Ramos (cell line): ENCODE data around the gene BARX1.

Experiments
- in situ Hi-C: fragments of 300-500 bp; cut with MboI; formaldehyde crosslinking; loops from one replicate; pipeline ENCODE4 v1.14.3; 2022; ENCODE audit warnings: low sequenced_read_pairs; ENCODE audit not compliant: unreplicated experiment

BARX1 gene

GRCh38 chr9:93955111-93955980 lies at the start of gene BARX1:
Gene BARX1 (minus strand): TSS chr9:93955355. CDS start chr9:93955146, 209 bp downstream.
- in situ Hi-C loops: loop anchor here (25.0 kb wide), 1 partner anchor 793 kb away; no protein-coding TSS in a partner anchor

GRCh38 chr9:94002316-94003140 lies 47.4 kb upstream of the BARX1 start:
- in situ Hi-C loops: no loop called here

GRCh38 chr9:93996863-93997262 lies 41.7 kb upstream of the BARX1 start:
- in situ Hi-C loops: no loop called here

GRCh38 chr9:93996367-93996766 lies 41.2 kb upstream of the BARX1 start:
- in situ Hi-C loops: no loop called here

- in situ Hi-C loops: no loop called here
Measured at GRCh38 chr9:93994545-93994944, 39.4 kb upstream of the BARX1 start.

GRCh38 chr9:93994132-93994531 lies 39.0 kb upstream of the BARX1 start:
- in situ Hi-C loops: no loop called here

GRCh38 chr9:93992830-93993229 lies 37.7 kb upstream of the BARX1 start:
- in situ Hi-C loops: no loop called here

GRCh38 chr9:93990448-93990847 lies 35.3 kb upstream of the BARX1 start:
- in situ Hi-C loops: no loop called here

GRCh38 chr9:93988056-93988455 lies 32.9 kb upstream of the BARX1 start:
- in situ Hi-C loops: no loop called here

GRCh38 chr9:93984860-93985259 lies 29.7 kb upstream of the BARX1 start:
- in situ Hi-C loops: no loop called here

- in situ Hi-C loops: no loop called here
Measured at GRCh38 chr9:93983875-93984274, 28.7 kb upstream of the BARX1 start.

- in situ Hi-C loops: no loop called here
Measured at GRCh38 chr9:93979721-93980120, 24.6 kb upstream of the BARX1 start.

- in situ Hi-C loops: no loop called here
Measured at GRCh38 chr9:93978551-93978950, 23.4 kb upstream of the BARX1 start.

GRCh38 chr9:93976973-93977372 lies 21.8 kb upstream of the BARX1 start:
- in situ Hi-C loops: no loop called here

- in situ Hi-C loops: no loop called here
Measured at GRCh38 chr9:93976081-93976480, 20.9 kb upstream of the BARX1 start.

- in situ Hi-C loops: no loop called here
Measured at GRCh38 chr9:93975262-93975661, 20.1 kb upstream of the BARX1 start.

GRCh38 chr9:93974151-93974550 lies 19.0 kb upstream of the BARX1 start:
- in situ Hi-C loops: loop anchor here (25.0 kb wide), 1 partner anchor 812 kb away; no protein-coding TSS in a partner anchor

- in situ Hi-C loops: loop anchor here (25.0 kb wide), 1 partner anchor 810 kb away; no protein-coding TSS in a partner anchor
Measured at GRCh38 chr9:93972655-93973054, 17.5 kb upstream of the BARX1 start.

- in situ Hi-C loops: loop anchor here (25.0 kb wide), 1 partner anchor 807 kb away; no protein-coding TSS in a partner anchor
Measured at GRCh38 chr9:93969328-93969661, 14.1 kb upstream of the BARX1 start.

GRCh38 chr9:93968451-93969327 lies 13.5 kb upstream of the BARX1 start:
- in situ Hi-C loops: loop anchor here (25.0 kb wide), 1 partner anchor 806 kb away; no protein-coding TSS in a partner anchor
